Measurements from ENCODE around the gene GATD1.

GRCh38 chr11:826227-826621 lies 48.9 kb upstream of the GATD1 start:
- TF ChIP-seq, protein P1, sequence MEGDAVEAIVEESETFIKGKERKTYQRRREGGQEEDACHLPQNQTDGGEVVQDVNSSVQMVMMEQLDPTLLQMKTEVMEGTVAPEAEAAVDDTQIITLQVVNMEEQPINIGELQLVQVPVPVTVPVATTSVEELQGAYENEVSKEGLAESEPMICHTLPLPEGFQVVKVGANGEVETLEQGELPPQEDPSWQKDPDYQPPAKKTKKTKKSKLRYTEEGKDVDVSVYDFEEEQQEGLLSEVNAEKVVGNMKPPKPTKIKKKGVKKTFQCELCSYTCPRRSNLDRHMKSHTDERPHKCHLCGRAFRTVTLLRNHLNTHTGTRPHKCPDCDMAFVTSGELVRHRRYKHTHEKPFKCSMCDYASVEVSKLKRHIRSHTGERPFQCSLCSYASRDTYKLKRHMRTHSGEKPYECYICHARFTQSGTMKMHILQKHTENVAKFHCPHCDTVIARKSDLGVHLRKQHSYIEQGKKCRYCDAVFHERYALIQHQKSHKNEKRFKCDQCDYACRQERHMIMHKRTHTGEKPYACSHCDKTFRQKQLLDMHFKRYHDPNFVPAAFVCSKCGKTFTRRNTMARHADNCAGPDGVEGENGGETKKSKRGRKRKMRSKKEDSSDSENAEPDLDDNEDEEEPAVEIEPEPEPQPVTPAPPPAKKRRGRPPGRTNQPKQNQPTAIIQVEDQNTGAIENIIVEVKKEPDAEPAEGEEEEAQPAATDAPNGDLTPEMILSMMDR (conservative IDR thresholded peaks at IDR 0.05 in 1 of 2, IDR thresholded peaks at IDR 0.05 in 1 of 2; ENCODE audit: extremely low read depth in 1 of 2, insufficient read depth in 1 of 2, low read depth in 1 of 2, low read length in 2 of 2), result no peak
- no peak for TF ChIP-seq EZH2 (IDR thresholded peaks at IDR 0.05; ENCODE audit: borderline replicate concordance, low read length)
